Activated CD4-positive, alpha-beta T cell treated with anti-CD3 and anti-CD28 coated beads for 4 hours (primary cell): ENCODE results near the gene TRMT1L.

Experiments
- DNase-seq, 2 donors: peaks; one replicate each; pipeline ENCODE4 v3.0.0-alpha.2; 2020

The TRMT1L gene

DNA sequence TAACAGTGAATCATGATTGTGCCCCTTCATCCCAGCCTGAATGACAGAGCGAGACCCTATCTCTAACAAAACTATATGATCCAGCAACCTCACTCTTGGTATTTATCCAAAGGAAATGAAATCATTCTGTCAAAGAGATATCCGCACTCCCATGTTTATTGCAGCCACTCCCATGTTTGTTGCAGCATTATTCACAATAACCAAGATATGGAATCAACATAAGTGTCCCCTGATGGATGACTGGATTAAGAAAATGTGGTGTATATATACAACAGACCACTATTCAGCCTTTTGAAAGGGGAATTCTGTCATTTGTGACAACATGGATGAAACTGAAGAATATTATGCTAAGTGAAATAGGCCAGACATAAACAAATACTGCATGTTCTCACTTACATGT, 44.4 kb downstream of the TRMT1L start:
- DNase-seq = no peak

GRCh38 chr1:185111873-185112272, 44.9 kb downstream of the TRMT1L start:
- no peak for DNase-seq

- DNase-seq = no peak
These were observed 46.6 kb downstream of the TRMT1L start for GRCh38 chr1:185110145-185110544.

DNA sequence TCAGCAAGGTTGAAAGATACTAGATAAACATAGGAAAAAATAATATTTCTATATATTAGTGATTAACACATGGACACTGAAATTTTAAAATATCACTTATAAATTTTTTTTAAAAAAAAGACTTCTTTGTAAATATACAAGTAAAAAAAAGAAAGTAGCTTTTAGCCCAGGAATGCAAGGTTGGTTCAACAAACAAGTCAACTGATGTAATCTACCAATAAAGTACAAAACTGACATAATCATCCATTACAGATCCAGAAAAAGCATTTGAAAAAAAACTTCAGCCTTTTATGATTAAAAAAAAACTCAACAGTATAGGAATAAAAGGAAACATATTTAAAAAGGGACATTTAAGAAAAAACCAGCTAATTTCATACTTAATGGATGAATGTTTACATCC, 48.4 kb downstream of the TRMT1L start:
- no peak for DNase-seq

GRCh38 chr1:185105121-185105520, 51.6 kb downstream of the TRMT1L start:
- no peak for DNase-seq

- no peak for DNase-seq
These were observed 52.7 kb downstream of the TRMT1L start for GRCh38 chr1:185104083-185104482.

DNA sequence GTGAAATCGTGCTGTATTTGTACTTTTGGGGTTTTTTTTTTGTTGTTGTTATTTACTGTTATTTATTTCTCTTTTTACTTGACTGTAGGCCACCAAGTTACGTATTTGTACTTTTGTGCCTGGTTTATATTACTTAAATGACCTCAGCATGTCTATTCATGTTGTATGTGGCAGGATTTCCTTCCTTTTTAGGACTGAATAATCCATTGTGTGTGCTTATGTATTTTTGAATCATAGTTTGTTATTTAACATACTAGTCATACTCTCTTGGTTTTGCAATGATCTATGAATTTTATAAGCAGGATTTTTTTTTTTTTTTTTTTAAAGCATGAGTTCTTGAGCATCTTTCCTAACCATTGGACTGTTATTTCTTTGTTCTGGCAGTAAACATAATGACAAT, 60.2 kb downstream of the TRMT1L start:
- no peak for DNase-seq

DNA sequence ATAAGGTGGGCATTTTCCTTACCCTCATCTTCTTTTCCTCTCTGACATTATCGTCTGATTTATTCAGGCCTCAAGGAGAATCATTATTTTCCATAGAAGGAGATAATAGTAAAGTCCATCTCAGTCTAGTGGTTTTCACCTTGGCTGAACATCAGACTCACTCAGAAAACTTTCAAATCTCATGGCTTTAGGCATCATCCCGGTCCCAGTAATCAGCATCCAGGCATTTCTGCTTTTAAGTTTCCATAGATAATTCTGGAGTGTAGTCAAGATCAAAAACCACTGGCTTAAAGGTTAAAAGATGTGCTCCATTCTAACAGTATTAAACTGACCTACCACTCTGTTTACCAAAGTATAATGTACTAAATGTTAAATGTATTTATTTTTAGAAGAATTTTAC, 62.0 kb downstream of the TRMT1L start:
- DNase-seq = no peak

DNA sequence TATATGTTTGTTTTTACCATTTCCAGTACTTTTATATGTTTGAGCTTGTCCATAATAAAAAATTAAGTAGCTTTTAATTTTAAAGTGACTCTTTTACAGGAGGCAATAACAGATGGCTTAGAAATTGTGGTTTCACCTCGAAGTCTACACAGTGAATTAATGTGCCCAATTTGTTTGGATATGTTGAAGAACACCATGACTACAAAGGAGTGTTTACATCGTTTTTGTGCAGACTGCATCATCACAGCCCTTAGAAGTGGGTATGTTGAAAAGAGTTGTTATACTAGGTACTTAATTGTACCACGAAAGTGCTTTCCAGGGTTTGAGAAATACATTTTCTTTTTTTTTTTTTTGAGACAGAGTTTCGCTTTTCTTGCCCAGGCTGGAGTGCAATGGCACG, 65.3 kb downstream of the TRMT1L start:
- no peak for DNase-seq

GRCh38 chr1:185087746-185088145, 69.0 kb downstream of the TRMT1L start:
- DNase-seq = no peak

- no peak for DNase-seq
These were observed 69.7 kb downstream of the TRMT1L start for GRCh38 chr1:185087101-185087500.

DNA sequence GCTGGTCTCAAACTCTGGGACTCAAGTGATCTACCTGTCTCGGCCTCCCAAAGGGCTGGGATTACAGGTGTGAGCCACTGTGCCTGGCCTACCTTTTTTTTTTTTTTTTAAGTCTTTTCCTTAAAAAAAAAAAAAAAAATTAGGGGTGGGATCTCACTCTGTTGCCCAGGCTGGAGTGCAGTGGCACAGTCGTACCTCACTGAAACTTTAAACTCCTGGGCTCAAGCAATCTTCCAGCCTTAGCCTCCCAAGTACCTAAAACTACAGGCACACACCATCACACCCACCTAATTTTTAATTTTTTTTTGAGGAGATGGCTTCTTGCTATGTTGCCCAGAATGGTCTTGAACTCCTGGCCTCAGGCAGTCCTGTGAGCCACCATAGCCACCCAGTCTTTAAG, 72.9 kb downstream of the TRMT1L start:
- no peak for DNase-seq

- no peak for DNase-seq
These were observed 76.3 kb downstream of the TRMT1L start for GRCh38 chr1:185080422-185080821.

- DNase-seq = no peak
These were observed 79.4 kb downstream of the TRMT1L start for GRCh38 chr1:185077374-185077773.

DNA sequence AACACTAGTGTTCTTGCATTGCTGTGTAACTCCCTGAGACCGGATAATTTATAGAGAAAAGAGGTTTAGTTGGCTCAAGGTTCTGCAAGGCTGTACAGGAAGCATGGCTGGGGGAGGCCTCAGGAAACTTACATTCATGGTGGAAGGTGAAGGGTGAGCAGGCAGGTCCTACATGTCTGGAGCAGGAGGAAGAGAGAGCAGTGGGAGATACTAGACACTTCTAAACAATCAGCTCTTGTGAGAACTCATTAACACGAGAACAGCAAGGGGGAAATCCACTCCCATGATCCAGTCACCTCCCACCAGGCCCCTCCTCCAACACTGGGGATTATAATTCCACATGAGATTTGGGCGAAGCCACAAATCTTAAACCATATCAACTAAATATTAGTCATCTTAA, 81.3 kb downstream of the TRMT1L start:
- no peak for DNase-seq

GRCh38 chr1:185074307-185074706, 82.4 kb downstream of the TRMT1L start:
- DNase-seq = no peak

GRCh38 chr1:185073725-185074124, 83.0 kb downstream of the TRMT1L start:
- no peak for DNase-seq

GRCh38 chr1:185070051-185070450, 86.7 kb downstream of the TRMT1L start:
- DNase-seq = no peak

DNA sequence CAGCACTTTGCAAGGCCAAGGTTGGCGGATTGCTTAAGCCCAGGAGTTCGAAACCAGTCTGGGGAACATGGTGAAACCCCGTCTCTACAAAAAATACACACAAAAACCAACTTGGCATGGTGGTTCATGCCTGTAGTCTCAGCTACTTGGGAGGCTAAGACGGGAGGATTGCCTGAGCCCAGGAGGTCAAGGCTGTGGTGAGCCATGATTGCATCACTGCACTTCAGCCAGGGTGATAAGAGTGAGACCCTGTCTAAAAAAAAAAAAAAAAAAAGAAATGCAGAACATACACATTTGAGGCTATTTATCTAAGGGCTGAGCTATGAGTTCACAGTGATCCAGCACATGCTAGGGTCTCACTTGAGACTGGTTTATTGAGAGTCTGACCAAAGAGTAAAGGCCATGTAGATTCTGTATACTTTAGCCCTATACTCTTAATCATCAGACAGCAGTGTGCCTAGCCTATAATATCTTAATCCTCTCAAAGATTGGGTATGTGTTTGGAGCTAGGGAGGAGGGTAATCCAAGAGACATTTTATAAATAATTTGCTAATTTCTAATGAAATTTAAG, 87.5 kb downstream of the TRMT1L start:
- no peak for DNase-seq

- no peak for DNase-seq
These were observed 88.4 kb downstream of the TRMT1L start for GRCh38 chr1:185068341-185068740.
